HEK293 (cell line): ENCODE data around the gene PRC1.

ENCODE experiments used
- GLI2 ChIP-seq: fragments of 450-650 bp; formaldehyde crosslinking; IDR thresholded peaks from 2 replicates; pipeline ENCODE4; 2017; ENCODE audit warnings: missing biosample characterization, missing genetic modification characterization, low read depth, borderline replicate concordance
- YY2 ChIP-seq: fragments of 450-650 bp; formaldehyde crosslinking; IDR thresholded peaks from 2 replicates; pipeline ENCODE4 v1.5.1; 2016; ENCODE audit warnings: missing biosample characterization, missing genetic modification characterization
- ZBTB7A ChIP-seq: fragments of 450-650 bp; formaldehyde crosslinking; IDR thresholded peaks from 2 replicates; pipeline ENCODE4 v1.5.1; 2016; ENCODE audit warnings: low read depth, missing biosample characterization, missing genetic modification characterization
- ZNF132 ChIP-seq: fragments of 450-650 bp; formaldehyde crosslinking; IDR thresholded peaks from 2 replicates; pipeline ENCODE4 v1.5.1; 2017; ENCODE audit warnings: missing biosample characterization, missing genetic modification characterization, borderline replicate concordance
- ZNF155 ChIP-seq: fragments of 450-650 bp; formaldehyde crosslinking; IDR thresholded peaks from 2 replicates; pipeline ENCODE4 v1.5.1; 2016; ENCODE audit warnings: missing biosample characterization, missing genetic modification characterization
- ZNF214 ChIP-seq: fragments of 450-650 bp; formaldehyde crosslinking; IDR thresholded peaks from 2 replicates; pipeline ENCODE4 v1.5.1; 2017; ENCODE audit warnings: missing biosample characterization, mild to moderate bottlenecking, missing genetic modification characterization, borderline replicate concordance
- ZNF292 ChIP-seq: fragments of 450-650 bp; formaldehyde crosslinking; IDR thresholded peaks from 2 replicates; pipeline ENCODE4 v1.5.1; 2016; ENCODE audit warnings: low read depth, missing biosample characterization, missing genetic modification characterization, borderline replicate concordance
- ZNF341 ChIP-seq: fragments of 450-650 bp; formaldehyde crosslinking; IDR thresholded peaks from 2 replicates; pipeline ENCODE4; 2016; ENCODE audit warnings: low read depth, missing biosample characterization, missing genetic modification characterization
- ZNF510 ChIP-seq: fragments of 450-650 bp; formaldehyde crosslinking; IDR thresholded peaks from 2 replicates; pipeline ENCODE4 v1.5.1; 2018; ENCODE audit warnings: mild to moderate bottlenecking, missing genetic modification characterization, missing biosample characterization; ENCODE audit not compliant: insufficient replicate concordance
- ZNF530 ChIP-seq: fragments of 450-650 bp; formaldehyde crosslinking; IDR thresholded peaks from 2 replicates; pipeline ENCODE4 v1.5.1; 2016; ENCODE audit warnings: low read depth, missing biosample characterization, missing genetic modification characterization
- ZNF555 ChIP-seq: fragments of 450-650 bp; formaldehyde crosslinking; conservative IDR thresholded peaks from 2 replicates; pipeline ENCODE4 v1.5.1; 2017; ENCODE audit warnings: missing biosample characterization, mild to moderate bottlenecking, missing genetic modification characterization, inconsistent platforms
- ZNF571 ChIP-seq: fragments of 450-650 bp; formaldehyde crosslinking; IDR thresholded peaks from 2 replicates; pipeline ENCODE4 v1.5.0; 2017; ENCODE audit warnings: missing biosample characterization, missing genetic modification characterization
- ZNF596 ChIP-seq: fragments of 450-650 bp; IDR thresholded peaks from 2 replicates; pipeline ENCODE4 v1.5.0; 2018; ENCODE audit warnings: missing biosample characterization, mild to moderate bottlenecking, missing genetic modification characterization, moderate library complexity
- ZNF701 ChIP-seq: fragments of 450-650 bp; formaldehyde crosslinking; IDR thresholded peaks from 2 replicates; pipeline ENCODE4 v1.5.1; 2016; ENCODE audit warnings: missing biosample characterization, missing genetic modification characterization
- ZNF747 ChIP-seq: fragments of 450-650 bp; formaldehyde crosslinking; IDR thresholded peaks from 2 replicates; pipeline ENCODE4 v1.5.1; 2016; ENCODE audit warnings: missing biosample characterization, missing genetic modification characterization
- ZNF830 ChIP-seq: fragments of 450-650 bp; IDR thresholded peaks from 2 replicates; pipeline ENCODE4 v1.5.0; 2018; ENCODE audit warnings: missing biosample characterization, missing genetic modification characterization, low read depth, mild to moderate bottlenecking, moderate library complexity
- TF ChIP-seq, protein P1 (sequence below): fragments of 450-650 bp; formaldehyde crosslinking; IDR thresholded peaks from 2 replicates; pipeline ENCODE4 v1.5.1; 2017; ENCODE audit warnings: missing biosample characterization, missing genetic modification characterization
- TF ChIP-seq, protein P2 (sequence below): fragments of 450-650 bp; formaldehyde crosslinking; IDR thresholded peaks from 2 replicates; pipeline ENCODE4 v1.5.1; 2016; ENCODE audit warnings: missing biosample characterization, missing genetic modification characterization
- TF ChIP-seq, protein P3 (sequence below): fragments of 450-650 bp; formaldehyde crosslinking; IDR thresholded peaks from 2 replicates; pipeline ENCODE4 v1.5.1; 2016; ENCODE audit warnings: missing biosample characterization, missing genetic modification characterization
- TF ChIP-seq, protein P4 (sequence below): fragments of 450-650 bp; formaldehyde crosslinking; IDR thresholded peaks from 2 replicates; pipeline ENCODE4 v1.5.1; 2017; ENCODE audit warnings: missing biosample characterization, missing genetic modification characterization
- TF ChIP-seq, protein P5 (sequence below): fragments of 450-650 bp; formaldehyde crosslinking; IDR thresholded peaks from 2 replicates; pipeline ENCODE4 v1.5.1; 2017; ENCODE audit warnings: missing biosample characterization, missing genetic modification characterization
- TF ChIP-seq, protein P6 (sequence below): fragments of 450-650 bp; formaldehyde crosslinking; IDR thresholded peaks from 2 replicates; pipeline ENCODE4 v1.5.1; 2017; ENCODE audit warnings: missing biosample characterization, missing genetic modification characterization
- TF ChIP-seq, protein P7 (sequence below): IDR thresholded peaks from 2 replicates; pipeline ENCODE4 v1.6.1; 2011; ENCODE audit warnings: mild to moderate bottlenecking, low read depth, low read length, borderline replicate concordance

PRC1 gene

DNA sequence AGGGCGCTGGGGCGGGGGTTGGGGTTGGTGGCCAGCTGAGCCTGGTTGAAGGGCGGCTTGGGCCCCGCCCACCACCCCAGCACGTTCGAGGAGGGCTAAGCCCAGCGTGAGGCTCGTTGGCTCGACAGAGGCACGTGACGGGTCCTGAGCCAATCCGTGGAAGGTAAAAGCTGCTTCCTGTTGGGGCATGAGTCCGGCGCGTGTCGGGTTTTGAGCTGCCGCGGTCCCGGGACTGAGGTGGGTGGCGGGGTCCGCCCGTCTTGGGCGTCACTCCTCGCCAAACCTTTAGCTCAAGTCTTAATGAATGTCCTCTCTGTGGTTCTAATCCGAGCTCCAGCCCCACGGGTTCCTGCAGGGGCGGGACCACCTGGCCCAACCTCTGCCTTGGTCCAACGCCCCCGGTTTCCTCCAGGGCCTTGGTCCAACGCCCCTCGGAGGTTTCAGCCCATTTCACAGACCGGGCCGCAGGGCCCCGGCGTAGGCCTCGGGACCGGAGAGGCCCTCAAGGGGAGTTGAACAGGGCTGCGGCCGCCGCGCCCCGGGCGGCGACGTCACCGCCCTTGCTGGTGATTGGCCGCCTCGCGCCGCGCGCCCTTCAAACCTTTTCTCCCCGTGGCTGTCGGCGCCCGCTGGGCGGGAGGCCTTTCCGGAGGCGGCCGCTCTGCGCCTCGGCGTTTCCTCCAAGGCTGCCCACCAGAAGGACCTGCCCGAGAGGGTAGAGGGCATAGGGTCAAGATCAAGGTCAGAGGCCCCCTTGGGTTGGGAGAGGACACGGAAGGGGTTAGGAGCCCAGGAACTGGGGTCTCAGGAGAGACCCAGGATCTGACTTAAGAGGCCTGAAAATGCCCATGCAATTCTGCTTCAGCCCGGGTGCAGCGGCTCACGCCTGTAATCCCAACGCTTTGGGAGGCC, 39.4 kb downstream of the PRC1 start, which contains the start of gene RCCD1 (continued):
- TF ChIP-seq, protein P1, sequence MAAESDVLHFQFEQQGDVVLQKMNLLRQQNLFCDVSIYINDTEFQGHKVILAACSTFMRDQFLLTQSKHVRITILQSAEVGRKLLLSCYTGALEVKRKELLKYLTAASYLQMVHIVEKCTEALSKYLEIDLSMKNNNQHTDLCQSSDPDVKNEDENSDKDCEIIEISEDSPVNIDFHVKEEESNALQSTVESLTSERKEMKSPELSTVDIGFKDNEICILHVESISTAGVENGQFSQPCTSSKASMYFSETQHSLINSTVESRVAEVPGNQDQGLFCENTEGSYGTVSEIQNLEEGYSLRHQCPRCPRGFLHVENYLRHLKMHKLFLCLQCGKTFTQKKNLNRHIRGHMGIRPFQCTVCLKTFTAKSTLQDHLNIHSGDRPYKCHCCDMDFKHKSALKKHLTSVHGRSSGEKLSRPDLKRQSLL (tag by site-specific recombination) = peak; percentile 23; the same call in 1 of the 2 replicates
- no peak for TF ChIP-seq ZNF341 (tag by site-specific recombination)
- no peak for TF ChIP-seq ZNF830
- TF ChIP-seq ZNF571 (tag by site-specific recombination) = no peak
- TF ChIP-seq, protein P2, sequence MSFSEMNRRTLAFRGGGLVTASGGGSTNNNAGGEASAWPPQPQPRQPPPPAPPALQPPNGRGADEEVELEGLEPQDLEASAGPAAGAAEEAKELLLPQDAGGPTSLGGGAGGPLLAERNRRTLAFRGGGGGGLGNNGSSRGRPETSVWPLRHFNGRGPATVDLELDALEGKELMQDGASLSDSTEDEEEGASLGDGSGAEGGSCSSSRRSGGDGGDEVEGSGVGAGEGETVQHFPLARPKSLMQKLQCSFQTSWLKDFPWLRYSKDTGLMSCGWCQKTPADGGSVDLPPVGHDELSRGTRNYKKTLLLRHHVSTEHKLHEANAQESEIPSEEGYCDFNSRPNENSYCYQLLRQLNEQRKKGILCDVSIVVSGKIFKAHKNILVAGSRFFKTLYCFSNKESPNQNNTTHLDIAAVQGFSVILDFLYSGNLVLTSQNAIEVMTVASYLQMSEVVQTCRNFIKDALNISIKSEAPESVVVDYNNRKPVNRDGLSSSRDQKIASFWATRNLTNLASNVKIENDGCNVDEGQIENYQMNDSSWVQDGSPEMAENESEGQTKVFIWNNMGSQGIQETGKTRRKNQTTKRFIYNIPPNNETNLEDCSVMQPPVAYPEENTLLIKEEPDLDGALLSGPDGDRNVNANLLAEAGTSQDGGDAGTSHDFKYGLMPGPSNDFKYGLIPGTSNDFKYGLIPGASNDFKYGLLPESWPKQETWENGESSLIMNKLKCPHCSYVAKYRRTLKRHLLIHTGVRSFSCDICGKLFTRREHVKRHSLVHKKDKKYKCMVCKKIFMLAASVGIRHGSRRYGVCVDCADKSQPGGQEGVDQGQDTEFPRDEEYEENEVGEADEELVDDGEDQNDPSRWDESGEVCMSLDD (tag by site-specific recombination) = peak; percentile 91
- TF ChIP-seq ZNF555 (tag by site-specific recombination) = no peak
- TF ChIP-seq, protein P3, sequence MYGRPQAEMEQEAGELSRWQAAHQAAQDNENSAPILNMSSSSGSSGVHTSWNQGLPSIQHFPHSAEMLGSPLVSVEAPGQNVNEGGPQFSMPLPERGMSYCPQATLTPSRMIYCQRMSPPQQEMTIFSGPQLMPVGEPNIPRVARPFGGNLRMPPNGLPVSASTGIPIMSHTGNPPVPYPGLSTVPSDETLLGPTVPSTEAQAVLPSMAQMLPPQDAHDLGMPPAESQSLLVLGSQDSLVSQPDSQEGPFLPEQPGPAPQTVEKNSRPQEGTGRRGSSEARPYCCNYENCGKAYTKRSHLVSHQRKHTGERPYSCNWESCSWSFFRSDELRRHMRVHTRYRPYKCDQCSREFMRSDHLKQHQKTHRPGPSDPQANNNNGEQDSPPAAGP (tag by site-specific recombination) = peak; percentile 91
- TF ChIP-seq ZNF510 = no peak
- no peak for TF ChIP-seq GLI2 (tag by site-specific recombination)
- TF ChIP-seq ZNF292 (tag by site-specific recombination) = no peak
- TF ChIP-seq ZNF214 = no peak
- TF ChIP-seq ZNF530 = no peak
- no peak for TF ChIP-seq ZNF155 (tag by site-specific recombination)
- no peak for TF ChIP-seq ZNF747 (tag by site-specific recombination)
- peak; percentile 67; the same call in 1 of the 2 replicates for TF ChIP-seq ZBTB7A (tag by site-specific recombination)
- TF ChIP-seq ZNF596 (tag by site-specific recombination) = no peak
- TF ChIP-seq, protein P4, sequence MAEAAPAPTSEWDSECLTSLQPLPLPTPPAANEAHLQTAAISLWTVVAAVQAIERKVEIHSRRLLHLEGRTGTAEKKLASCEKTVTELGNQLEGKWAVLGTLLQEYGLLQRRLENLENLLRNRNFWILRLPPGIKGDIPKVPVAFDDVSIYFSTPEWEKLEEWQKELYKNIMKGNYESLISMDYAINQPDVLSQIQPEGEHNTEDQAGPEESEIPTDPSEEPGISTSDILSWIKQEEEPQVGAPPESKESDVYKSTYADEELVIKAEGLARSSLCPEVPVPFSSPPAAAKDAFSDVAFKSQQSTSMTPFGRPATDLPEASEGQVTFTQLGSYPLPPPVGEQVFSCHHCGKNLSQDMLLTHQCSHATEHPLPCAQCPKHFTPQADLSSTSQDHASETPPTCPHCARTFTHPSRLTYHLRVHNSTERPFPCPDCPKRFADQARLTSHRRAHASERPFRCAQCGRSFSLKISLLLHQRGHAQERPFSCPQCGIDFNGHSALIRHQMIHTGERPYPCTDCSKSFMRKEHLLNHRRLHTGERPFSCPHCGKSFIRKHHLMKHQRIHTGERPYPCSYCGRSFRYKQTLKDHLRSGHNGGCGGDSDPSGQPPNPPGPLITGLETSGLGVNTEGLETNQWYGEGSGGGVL (tag by site-specific recombination) = no peak
- TF ChIP-seq ZNF701 (tag by site-specific recombination) = no peak
- TF ChIP-seq, protein P5, sequence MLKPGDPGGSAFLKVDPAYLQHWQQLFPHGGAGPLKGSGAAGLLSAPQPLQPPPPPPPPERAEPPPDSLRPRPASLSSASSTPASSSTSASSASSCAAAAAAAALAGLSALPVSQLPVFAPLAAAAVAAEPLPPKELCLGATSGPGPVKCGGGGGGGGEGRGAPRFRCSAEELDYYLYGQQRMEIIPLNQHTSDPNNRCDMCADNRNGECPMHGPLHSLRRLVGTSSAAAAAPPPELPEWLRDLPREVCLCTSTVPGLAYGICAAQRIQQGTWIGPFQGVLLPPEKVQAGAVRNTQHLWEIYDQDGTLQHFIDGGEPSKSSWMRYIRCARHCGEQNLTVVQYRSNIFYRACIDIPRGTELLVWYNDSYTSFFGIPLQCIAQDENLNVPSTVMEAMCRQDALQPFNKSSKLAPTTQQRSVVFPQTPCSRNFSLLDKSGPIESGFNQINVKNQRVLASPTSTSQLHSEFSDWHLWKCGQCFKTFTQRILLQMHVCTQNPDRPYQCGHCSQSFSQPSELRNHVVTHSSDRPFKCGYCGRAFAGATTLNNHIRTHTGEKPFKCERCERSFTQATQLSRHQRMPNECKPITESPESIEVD (tag by site-specific recombination) = no peak
- TF ChIP-seq ZNF132 (tag by site-specific recombination) = no peak
- TF ChIP-seq, protein P6, sequence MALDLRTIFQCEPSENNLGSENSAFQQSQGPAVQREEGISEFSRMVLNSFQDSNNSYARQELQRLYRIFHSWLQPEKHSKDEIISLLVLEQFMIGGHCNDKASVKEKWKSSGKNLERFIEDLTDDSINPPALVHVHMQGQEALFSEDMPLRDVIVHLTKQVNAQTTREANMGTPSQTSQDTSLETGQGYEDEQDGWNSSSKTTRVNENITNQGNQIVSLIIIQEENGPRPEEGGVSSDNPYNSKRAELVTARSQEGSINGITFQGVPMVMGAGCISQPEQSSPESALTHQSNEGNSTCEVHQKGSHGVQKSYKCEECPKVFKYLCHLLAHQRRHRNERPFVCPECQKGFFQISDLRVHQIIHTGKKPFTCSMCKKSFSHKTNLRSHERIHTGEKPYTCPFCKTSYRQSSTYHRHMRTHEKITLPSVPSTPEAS = no peak; the same call in 1 of the 2 replicates
- TF ChIP-seq, protein P7, sequence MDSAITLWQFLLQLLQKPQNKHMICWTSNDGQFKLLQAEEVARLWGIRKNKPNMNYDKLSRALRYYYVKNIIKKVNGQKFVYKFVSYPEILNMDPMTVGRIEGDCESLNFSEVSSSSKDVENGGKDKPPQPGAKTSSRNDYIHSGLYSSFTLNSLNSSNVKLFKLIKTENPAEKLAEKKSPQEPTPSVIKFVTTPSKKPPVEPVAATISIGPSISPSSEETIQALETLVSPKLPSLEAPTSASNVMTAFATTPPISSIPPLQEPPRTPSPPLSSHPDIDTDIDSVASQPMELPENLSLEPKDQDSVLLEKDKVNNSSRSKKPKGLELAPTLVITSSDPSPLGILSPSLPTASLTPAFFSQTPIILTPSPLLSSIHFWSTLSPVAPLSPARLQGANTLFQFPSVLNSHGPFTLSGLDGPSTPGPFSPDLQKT = no peak
- 0 out of 2 replicates have a peak, but pooled peaks have one; percentile 12 for TF ChIP-seq YY2
